GM23338 (cell line): ENCODE measurements around the gene DPYSL5. TPM values are rescaled to one million over a fixed set of nuclear protein-coding genes. Genes with fewer than 3 reads are reported as not detected.

Source experiments
- ATAC-seq: fragments of 200-7000 bp; cut with Tn5 transposase; 3 replicates; pipeline ENCODE4 v1.9.1; 2020
- DNase-seq: peaks from one replicate; pipeline ENCODE4 v3.0.0-alpha.2; 2015; ENCODE audit warnings: low spot score
- H2AFZ ChIP-seq: fragments of 200-600 bp; sonication (generic); 2 replicates; pipeline ENCODE4 v1.8.0; 2016; ENCODE audit warnings: antibody characterized with exemption, mild to moderate bottlenecking, moderate library complexity
- H3F3A ChIP-seq: fragments of 200-600 bp; sonication (generic); replicated peaks from 2 replicates; pipeline ENCODE4 v1.8.0; 2017; ENCODE audit warnings: antibody characterized with exemption, mixed run types, low read depth
- H3K27ac ChIP-seq: fragments of 200-600 bp; sonication (generic); 2 replicates; pipeline ENCODE4 v1.6.1; 2016; ENCODE audit warnings: low read depth
- H3K27me3 ChIP-seq: fragments of 200-600 bp; sonication (generic); 2 replicates; pipeline ENCODE4 v1.8.0; 2016; ENCODE audit warnings: mild to moderate bottlenecking, mixed run types, moderate library complexity; ENCODE audit not compliant: insufficient read depth
- H3K36me3 ChIP-seq: fragments of 200-600 bp; sonication (generic); 2 replicates; pipeline ENCODE4 v1.8.0; 2016; ENCODE audit warnings: mild to moderate bottlenecking; ENCODE audit not compliant: insufficient read depth
- H3K4me1 ChIP-seq: fragments of 200-600 bp; sonication (generic); 2 replicates; pipeline ENCODE4 v1.8.0; 2016; ENCODE audit warnings: mild to moderate bottlenecking, moderate library complexity; ENCODE audit not compliant: insufficient read depth
- H3K4me2 ChIP-seq: fragments of 200-600 bp; sonication (generic); 2 replicates; pipeline ENCODE4 v1.7.1; 2017; ENCODE audit warnings: mixed run types
- H3K4me3 ChIP-seq: fragments of 200-600 bp; sonication (generic); 2 replicates; pipeline ENCODE4 v1.6.1; 2016; ENCODE audit warnings: mixed run types
- H3K79me2 ChIP-seq: fragments of 200-600 bp; sonication (generic); replicated peaks from 2 replicates; pipeline ENCODE4 v1.8.0; 2017; ENCODE audit warnings: mild to moderate bottlenecking; ENCODE audit not compliant: insufficient read depth
- H3K9me2 ChIP-seq: fragments of 200-600 bp; sonication (generic); 2 replicates; pipeline ENCODE4 v1.8.0; 2017; ENCODE audit not compliant: insufficient read depth
- H4K20me1 ChIP-seq: fragments of 200-600 bp; sonication (generic); replicated peaks from 2 replicates; pipeline ENCODE4 v1.8.0; 2017; ENCODE audit warnings: mild to moderate bottlenecking; ENCODE audit not compliant: insufficient read depth
- H3K27ac Mint-ChIP-seq: 2 replicates; pipeline ENCODE4 v1.8.0; 2020; ENCODE audit warnings: inconsistent platforms, mild to moderate bottlenecking, moderate library complexity, mixed read lengths
- H3K27me3 Mint-ChIP-seq: 3 replicates; pipeline ENCODE4 v1.8.0; 2022; ENCODE audit warnings: low read depth, mild to moderate bottlenecking, moderate library complexity, mixed read lengths, inconsistent platforms; ENCODE audit not compliant: insufficient read depth, poor library complexity
- H3K36me3 Mint-ChIP-seq: 3 replicates; pipeline ENCODE4 v1.8.0; 2021; ENCODE audit warnings: low read depth, mild to moderate bottlenecking, inconsistent platforms, moderate library complexity, mixed read lengths
- H3K4me1 Mint-ChIP-seq: 3 replicates; pipeline ENCODE4 v1.8.0; 2020; ENCODE audit warnings: mild to moderate bottlenecking, inconsistent platforms, mixed read lengths
- H3K4me3 Mint-ChIP-seq: 3 replicates; pipeline ENCODE4 v1.8.0; 2021; ENCODE audit warnings: moderate library complexity, mild to moderate bottlenecking, inconsistent platforms, mixed read lengths
- H3K9me3 Mint-ChIP-seq: 3 replicates; pipeline ENCODE4 v1.8.0; 2020; ENCODE audit warnings: moderate library complexity, mild to moderate bottlenecking, inconsistent platforms, mixed read lengths
- CREB1 ChIP-seq: fragments of 250-450 bp; sonication (Bioruptor Pico); IDR thresholded peaks from 2 replicates; pipeline ENCODE4 v1.5.0; 2020; ENCODE audit warnings: low read depth, mild to moderate bottlenecking, moderate library complexity
- EZH2 ChIP-seq: fragments of 200-600 bp; sonication (generic); IDR thresholded peaks from one replicate; pipeline ENCODE4 v1.8.0; 2017; ENCODE audit warnings: antibody characterized with exemption, mild to moderate bottlenecking, low read depth; ENCODE audit not compliant: unreplicated experiment
- EZH2phosphoT487 ChIP-seq: fragments of 200-600 bp; sonication (generic); IDR thresholded peaks from one replicate; pipeline ENCODE4 v1.8.1; 2018; ENCODE audit warnings: antibody characterized with exemption; ENCODE audit not compliant: unreplicated experiment
- JUNB ChIP-seq: IDR thresholded peaks from one replicate; pipeline ENCODE4 v1.6.1; 2016; ENCODE audit warnings: antibody characterized with exemption; ENCODE audit not compliant: unreplicated experiment
- POLR2AphosphoS5 ChIP-seq: IDR thresholded peaks from 2 replicates; pipeline ENCODE4 v1.6.1; 2016; ENCODE audit warnings: antibody characterized with exemption, low read depth
- REST ChIP-seq: IDR thresholded peaks from one replicate; pipeline ENCODE4 v1.6.1; 2018; ENCODE audit warnings: antibody characterized with exemption; ENCODE audit not compliant: unreplicated experiment
- STAT1 ChIP-seq: IDR thresholded peaks from one replicate; pipeline ENCODE4 v1.6.1; 2016; ENCODE audit warnings: antibody characterized with exemption; ENCODE audit not compliant: unreplicated experiment
- ZNF114 ChIP-seq: fragments of 250-450 bp; sonication (Bioruptor Pico); IDR thresholded peaks from 2 replicates; pipeline ENCODE4 v1.5.0; 2020; ENCODE audit warnings: mild to moderate bottlenecking, moderate library complexity
- polyA plus RNA-seq: library from polyadenylated mRNA; unstranded; fragments of >200 nt; fragmentation: Nextera tagmentation; extraction: Ambion mirVana; gene quantifications from 2 replicates; pipeline ENCODE4 v1.2.1, GENCODE V29; 2016
- total RNA-seq: library from RNA; depleted of rRNA; stranded (reverse); fragments of >200 nt; shearing (Covaris generic); gene quantifications from 2 replicates; pipeline ENCODE4 v1.2.3, GENCODE V29; 2014
- TF ChIP-seq, protein P1 (sequence below), 2 experiments: fragments of 200-600 bp in 1 of 2; sonication (generic) in 1 of 2; conservative IDR thresholded peaks; 2 replicates each; pipeline versions ENCODE4 v1.5.1 to v1.6.1; 2016 to 2017; ENCODE audit warnings: antibody characterized with exemption in 2 of 2, low read depth in 2 of 2, mild to moderate bottlenecking in 2 of 2, moderate library complexity in 1 of 2

The DPYSL5 gene
- total and polyA plus RNA-seq, 2 experiments from 2014 or later = 3.1 to 8.1 TPM

DNA sequence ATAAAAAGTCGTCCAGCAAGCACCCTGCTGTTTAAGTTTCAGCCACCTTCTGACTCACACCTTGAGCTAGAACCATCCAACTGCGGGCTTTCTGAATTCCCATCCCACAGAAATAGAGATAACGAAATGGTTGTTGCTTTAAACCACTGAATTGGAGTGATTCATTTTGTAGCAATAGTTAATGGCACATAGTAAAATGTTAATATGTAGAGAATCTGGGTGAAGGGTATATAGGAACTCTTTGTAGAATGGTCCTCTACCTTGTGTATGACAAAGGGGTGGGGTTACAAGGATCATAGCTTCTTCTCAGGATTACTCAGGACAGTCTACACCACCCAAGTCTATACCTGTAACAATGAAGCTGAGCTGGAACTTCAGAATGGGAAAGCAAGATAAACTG lies 120.1 kb downstream of the DPYSL5 start:
- Mint-ChIP-seq H3K4me3 (no peak overlapping the region), H3K4me1 (peaks cover 19% of the 10 kb centered on the region), H3K27me3 (peaks cover 10% of the 10 kb centered on the region), H3K27ac (no peak overlapping the region), H3K9me3 (no peaks in the 10 kb centered on the region; the same call in 2 of the 3 replicates), H3K36me3 (no peaks in the 10 kb centered on the region; the same call in 2 of the 3 replicates)
- no peak for ATAC-seq
- H3K36me3 ChIP-seq = no peaks in the 10 kb centered on the region
- no peaks in the 10 kb centered on the region for H3K9me2 ChIP-seq
- no peaks in the 10 kb centered on the region for H3K79me2 ChIP-seq
- no peak overlapping the region for H2AFZ ChIP-seq
- no peak overlapping the region for H3K4me2 ChIP-seq
- DNase-seq = no peak
- peaks cover 29% of the 10 kb centered on the region for H3K27me3 ChIP-seq
- 0 out of 2 replicates have a peak, but pooled peaks cover 10% of the 10 kb centered on the region for H3F3A ChIP-seq
- H3K4me3 ChIP-seq = no peak overlapping the region
- no peaks in the 10 kb centered on the region for H4K20me1 ChIP-seq
- TF ChIP-seq CREB1 (CRISPR knock-in tag) (no peak), EZH2phosphoT487 (no peak), EZH2 (no peak), JUNB (no peak), POLR2AphosphoS5 (no peak), ZNF114 (CRISPR knock-in tag) (no peak), REST (no peak), STAT1 (no peak)
- TF ChIP-seq, protein P1, sequence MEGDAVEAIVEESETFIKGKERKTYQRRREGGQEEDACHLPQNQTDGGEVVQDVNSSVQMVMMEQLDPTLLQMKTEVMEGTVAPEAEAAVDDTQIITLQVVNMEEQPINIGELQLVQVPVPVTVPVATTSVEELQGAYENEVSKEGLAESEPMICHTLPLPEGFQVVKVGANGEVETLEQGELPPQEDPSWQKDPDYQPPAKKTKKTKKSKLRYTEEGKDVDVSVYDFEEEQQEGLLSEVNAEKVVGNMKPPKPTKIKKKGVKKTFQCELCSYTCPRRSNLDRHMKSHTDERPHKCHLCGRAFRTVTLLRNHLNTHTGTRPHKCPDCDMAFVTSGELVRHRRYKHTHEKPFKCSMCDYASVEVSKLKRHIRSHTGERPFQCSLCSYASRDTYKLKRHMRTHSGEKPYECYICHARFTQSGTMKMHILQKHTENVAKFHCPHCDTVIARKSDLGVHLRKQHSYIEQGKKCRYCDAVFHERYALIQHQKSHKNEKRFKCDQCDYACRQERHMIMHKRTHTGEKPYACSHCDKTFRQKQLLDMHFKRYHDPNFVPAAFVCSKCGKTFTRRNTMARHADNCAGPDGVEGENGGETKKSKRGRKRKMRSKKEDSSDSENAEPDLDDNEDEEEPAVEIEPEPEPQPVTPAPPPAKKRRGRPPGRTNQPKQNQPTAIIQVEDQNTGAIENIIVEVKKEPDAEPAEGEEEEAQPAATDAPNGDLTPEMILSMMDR (conservative IDR thresholded peaks at IDR 0.05; ENCODE audit: low read depth in 2 of 2) = no peak
- H3K4me1 ChIP-seq = peaks cover 3% of the 10 kb centered on the region; the same call in 1 of the 2 replicates
- H3K27ac ChIP-seq = no peak overlapping the region

GRCh38 chr2:26969077-26969844 lies 121.3 kb downstream of the DPYSL5 start:
- H3K9me2 ChIP-seq = no peaks in the 10 kb centered on the region
- no peak overlapping the region for H2AFZ ChIP-seq
- peaks cover 22% of the 10 kb centered on the region for H3K4me1 Mint-ChIP-seq
- no peaks in the 10 kb centered on the region for H4K20me1 ChIP-seq
- peaks cover 30% of the 10 kb centered on the region for H3K27me3 ChIP-seq
- H3F3A ChIP-seq = 0 out of 2 replicates have a peak, but pooled peaks cover 12% of the 10 kb centered on the region
- H3K27ac Mint-ChIP-seq = no peak overlapping the region
- H3K9me3 Mint-ChIP-seq = no peaks in the 10 kb centered on the region; the same call in 2 of the 3 replicates
- H3K36me3 Mint-ChIP-seq = no peaks in the 10 kb centered on the region; the same call in 2 of the 3 replicates
- no peak overlapping the region for H3K27ac ChIP-seq
- peak overlapping the region; percentile 98 for H3K4me2 ChIP-seq
- no peak for DNase-seq
- peak overlapping the region; percentile 64 for H3K4me3 Mint-ChIP-seq
- no peak for ATAC-seq
- peaks cover 3% of the 10 kb centered on the region; the same call in 1 of the 2 replicates for H3K4me1 ChIP-seq
- H3K27me3 Mint-ChIP-seq = peaks cover 10% of the 10 kb centered on the region
- H3K79me2 ChIP-seq = no peaks in the 10 kb centered on the region
- no peaks in the 10 kb centered on the region for H3K36me3 ChIP-seq
- H3K4me3 ChIP-seq = no peak overlapping the region
- TF ChIP-seq CREB1 (CRISPR knock-in tag) = no peak
- no peak for TF ChIP-seq EZH2
